Osteocyte (in vitro differentiated cells): ENCODE results near the gene AMHR2. TPM values are rescaled to one million over a fixed set of nuclear protein-coding genes. Genes with fewer than 3 reads are reported as not detected.

ENCODE experiments used
- DNase-seq: peaks from one replicate; pipeline ENCODE4 v3.0.0; 2021; ENCODE audit warnings: mixed read lengths; ENCODE audit not compliant: unreplicated experiment; ENCODE audit errors: extremely low spot score
- H3K27ac Mint-ChIP-seq: one replicate; pipeline ENCODE4 v1.8.0; 2021; ENCODE audit warnings: mild to moderate bottlenecking, mixed read lengths; ENCODE audit not compliant: unreplicated experiment
- H3K27me3 Mint-ChIP-seq: one replicate; pipeline ENCODE4 v1.8.0; 2021; ENCODE audit warnings: mixed read lengths; ENCODE audit not compliant: unreplicated experiment
- H3K36me3 Mint-ChIP-seq: one replicate; pipeline ENCODE4 v1.8.0; 2021; ENCODE audit warnings: mixed read lengths; ENCODE audit not compliant: unreplicated experiment
- H3K4me1 Mint-ChIP-seq: one replicate; pipeline ENCODE4 v1.8.0; 2021; ENCODE audit warnings: mixed read lengths; ENCODE audit not compliant: unreplicated experiment
- H3K4me3 Mint-ChIP-seq: one replicate; pipeline ENCODE4 v1.8.0; 2021; ENCODE audit warnings: mild to moderate bottlenecking, moderate library complexity, mixed read lengths; ENCODE audit not compliant: unreplicated experiment
- H3K9me3 Mint-ChIP-seq: one replicate; pipeline ENCODE4 v1.8.0; 2021; ENCODE audit warnings: mixed read lengths; ENCODE audit not compliant: unreplicated experiment
- total RNA-seq: library from RNA; stranded (reverse); gene quantifications from 2 replicates; pipeline ENCODE4 v1.2.1, GENCODE V29; 2021
- TF ChIP-seq, protein P1 (sequence below): fragments of 200-600 bp; sonication (generic); IDR thresholded peaks from 2 replicates; pipeline ENCODE4 v1.5.0; 2021; ENCODE audit warnings: antibody characterized with exemption, mild to moderate bottlenecking, moderate library complexity

AMHR2 gene
- total RNA-seq, 1 donor from 2014 or later, result not detected

DNA sequence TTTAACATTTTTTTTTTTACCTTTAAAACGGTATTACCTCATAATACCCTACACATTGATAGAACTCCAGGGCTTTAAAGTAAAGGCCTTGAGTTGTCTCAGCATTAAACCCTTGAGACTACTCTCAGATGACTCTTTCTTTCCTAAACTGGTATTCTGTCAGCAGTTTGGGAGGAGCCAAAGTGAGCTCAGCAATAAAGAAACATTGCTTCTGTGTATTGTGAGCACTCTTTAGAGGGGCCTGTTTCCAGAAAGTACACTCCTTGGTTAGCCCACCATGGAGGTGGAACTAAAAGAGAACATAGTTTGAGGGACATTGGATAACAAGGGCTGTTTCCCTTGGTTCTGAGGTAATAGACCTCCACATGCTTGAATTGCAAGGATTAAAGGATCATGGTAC lies 55.2 kb downstream of the AMHR2 start:
- H3K4me3 Mint-ChIP-seq, result no peak overlapping the region
- H3K36me3 Mint-ChIP-seq, result peaks cover 54% of the 10 kb centered on the region
- no peaks in the 10 kb centered on the region for H3K27me3 Mint-ChIP-seq
- H3K4me1 Mint-ChIP-seq, result peaks cover 13% of the 10 kb centered on the region
- TF ChIP-seq, protein P1, sequence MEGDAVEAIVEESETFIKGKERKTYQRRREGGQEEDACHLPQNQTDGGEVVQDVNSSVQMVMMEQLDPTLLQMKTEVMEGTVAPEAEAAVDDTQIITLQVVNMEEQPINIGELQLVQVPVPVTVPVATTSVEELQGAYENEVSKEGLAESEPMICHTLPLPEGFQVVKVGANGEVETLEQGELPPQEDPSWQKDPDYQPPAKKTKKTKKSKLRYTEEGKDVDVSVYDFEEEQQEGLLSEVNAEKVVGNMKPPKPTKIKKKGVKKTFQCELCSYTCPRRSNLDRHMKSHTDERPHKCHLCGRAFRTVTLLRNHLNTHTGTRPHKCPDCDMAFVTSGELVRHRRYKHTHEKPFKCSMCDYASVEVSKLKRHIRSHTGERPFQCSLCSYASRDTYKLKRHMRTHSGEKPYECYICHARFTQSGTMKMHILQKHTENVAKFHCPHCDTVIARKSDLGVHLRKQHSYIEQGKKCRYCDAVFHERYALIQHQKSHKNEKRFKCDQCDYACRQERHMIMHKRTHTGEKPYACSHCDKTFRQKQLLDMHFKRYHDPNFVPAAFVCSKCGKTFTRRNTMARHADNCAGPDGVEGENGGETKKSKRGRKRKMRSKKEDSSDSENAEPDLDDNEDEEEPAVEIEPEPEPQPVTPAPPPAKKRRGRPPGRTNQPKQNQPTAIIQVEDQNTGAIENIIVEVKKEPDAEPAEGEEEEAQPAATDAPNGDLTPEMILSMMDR, result no peak
- H3K9me3 Mint-ChIP-seq, result no peaks in the 10 kb centered on the region
- DNase-seq, result no peak
- H3K27ac Mint-ChIP-seq, result peak overlapping the region; percentile 38

DNA sequence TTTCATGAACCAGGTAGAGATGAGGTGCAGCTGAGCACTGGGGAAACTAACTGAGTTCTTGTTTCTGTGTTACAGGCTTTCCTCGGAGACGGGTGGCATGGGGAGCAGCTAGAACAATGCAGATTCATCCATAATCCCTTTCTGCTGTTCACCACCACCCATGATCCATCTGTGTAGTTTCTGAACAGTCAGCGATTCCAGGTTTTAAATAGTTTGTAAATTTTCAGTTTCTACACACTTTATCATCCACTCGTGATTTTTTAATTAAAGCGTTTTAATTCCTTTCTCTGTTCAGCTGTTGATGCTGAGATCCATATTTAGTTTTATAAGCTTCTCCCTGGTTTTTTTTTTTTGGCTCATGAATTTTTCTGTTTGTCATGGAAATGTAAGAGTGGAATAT lies 55.7 kb downstream of the AMHR2 start:
- H3K27me3 Mint-ChIP-seq, result no peaks in the 10 kb centered on the region
- no peak for DNase-seq
- no peak overlapping the region for H3K4me3 Mint-ChIP-seq
- H3K9me3 Mint-ChIP-seq, result no peaks in the 10 kb centered on the region
- H3K4me1 Mint-ChIP-seq, result peaks cover 13% of the 10 kb centered on the region
- peaks cover 50% of the 10 kb centered on the region for H3K36me3 Mint-ChIP-seq
- H3K27ac Mint-ChIP-seq, result peak overlapping the region; percentile 38
- TF ChIP-seq, protein P1, result no peak

DNA sequence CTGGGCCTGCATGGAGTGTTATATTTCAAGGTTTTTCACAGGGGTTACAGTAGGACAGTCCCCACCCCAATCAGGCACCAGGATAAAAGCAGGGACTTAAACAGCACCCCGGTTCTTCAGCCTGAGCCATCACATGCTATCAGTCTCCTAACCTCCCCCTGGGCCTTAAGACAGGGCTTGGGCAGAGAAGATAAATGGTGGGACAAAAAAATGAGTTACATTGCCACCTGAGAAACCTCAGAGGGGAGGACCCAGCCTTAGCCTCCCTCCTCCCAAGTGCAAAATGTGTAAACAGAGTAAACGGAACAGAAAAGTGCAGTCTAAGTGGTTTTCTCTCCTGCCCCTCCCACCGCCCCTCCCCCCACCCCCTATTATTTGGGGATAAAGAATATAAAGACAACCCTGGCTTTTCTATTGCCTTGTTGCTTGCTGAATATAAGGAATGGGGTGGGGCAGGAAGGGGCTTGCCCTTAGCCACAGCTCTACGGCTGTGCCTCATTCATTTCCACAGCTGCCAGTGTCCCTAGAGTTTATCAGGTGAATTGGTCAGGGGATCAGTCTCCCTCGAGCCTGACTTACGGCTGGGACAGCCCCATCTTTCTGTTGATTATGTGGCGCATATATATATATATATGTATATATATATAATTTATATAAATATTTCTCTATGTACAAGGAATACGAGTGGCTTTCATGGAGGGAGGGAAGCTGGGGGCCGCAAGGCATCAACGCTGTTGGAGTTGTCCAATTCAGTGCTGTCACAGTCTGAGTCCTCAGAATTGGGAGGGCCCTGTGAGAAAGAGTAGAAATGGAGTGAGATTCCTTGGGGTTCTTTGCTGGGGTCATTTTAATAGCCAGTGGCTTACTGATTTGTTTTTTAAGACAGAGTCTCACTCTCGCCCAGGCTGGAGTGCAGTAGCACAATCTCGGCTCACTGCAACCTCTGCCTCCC lies 57.1 kb downstream of the AMHR2 start:
- TF ChIP-seq, protein P1, result no peak
- peaks cover 45% of the 10 kb centered on the region for H3K36me3 Mint-ChIP-seq
- H3K4me1 Mint-ChIP-seq, result peaks cover 13% of the 10 kb centered on the region
- no peak for DNase-seq
- H3K27ac Mint-ChIP-seq, result no peak overlapping the region
- H3K9me3 Mint-ChIP-seq, result no peaks in the 10 kb centered on the region
- no peak overlapping the region for H3K4me3 Mint-ChIP-seq
- no peaks in the 10 kb centered on the region for H3K27me3 Mint-ChIP-seq

Other genes with a start within 250 kb of the AMHR2 start
- 39.6 and 55.4 TPM in 2 replicates for gene ZNF740, start 243.1 kb upstream of the AMHR2 start, total RNA-seq
- 45.0 and 47.0 TPM in 2 replicates for gene CSAD, start 242.9 kb upstream of the AMHR2 start, total RNA-seq
- 0.83 TPM in 1 of 2 replicates, not detected in the other for gene ITGB7, start 216.6 kb upstream of the AMHR2 start, total RNA-seq
- 31.6 and 34.9 TPM in 2 replicates for gene RARG, start 191.6 kb upstream of the AMHR2 start, total RNA-seq
- gene ESPL1, start 155.6 kb upstream of the AMHR2 start, total RNA-seq, result 7.6 and 8.6 TPM in 2 replicates
- 394 and 396 TPM in 2 replicates for gene PFDN5, start 128.3 kb upstream of the AMHR2 start, total RNA-seq
- gene MYG1, start 124.2 kb upstream of the AMHR2 start, total RNA-seq, result 72.5 and 80.5 TPM in 2 replicates
- 66.3 and 72.8 TPM in 2 replicates for gene AAAS, start 102.2 kb upstream of the AMHR2 start, total RNA-seq
- not detected in 2 replicates for gene SP7, start 87.5 kb upstream of the AMHR2 start, total RNA-seq
- 77.0 and 83.3 TPM in 2 replicates for gene SP1, start 43.7 kb upstream of the AMHR2 start, total RNA-seq
- gene PRR13, start 17.9 kb downstream of the AMHR2 start, total RNA-seq, result 102 and 105 TPM in 2 replicates
- 984 and 1,015 TPM in 2 replicates for gene PCBP2, start 28.2 kb downstream of the AMHR2 start, total RNA-seq
- gene MAP3K12, start 75.6 kb downstream of the AMHR2 start, total RNA-seq, result 47.7 and 51.8 TPM in 2 replicates
- gene TARBP2, start 77.4 kb downstream of the AMHR2 start, total RNA-seq, result 33.9 and 38.8 TPM in 2 replicates
- gene NPFF, start 83.6 kb downstream of the AMHR2 start, total RNA-seq, result not detected in 2 replicates
- 46.6 and 50.0 TPM in 2 replicates for gene ATF7, start 202.5 kb downstream of the AMHR2 start, total RNA-seq